HG02884 (cell line): ENCODE measurements around the gene TSPAN1.

Experiments used
- ATAC-seq: cut with Tn5 transposase; IDR thresholded peaks from one replicate; pipeline ENCODE4 v1.9.1; 2021; ENCODE audit warnings: mild to moderate bottlenecking, moderate library complexity; ENCODE audit not compliant: unreplicated experiment

The TSPAN1 gene

DNA sequence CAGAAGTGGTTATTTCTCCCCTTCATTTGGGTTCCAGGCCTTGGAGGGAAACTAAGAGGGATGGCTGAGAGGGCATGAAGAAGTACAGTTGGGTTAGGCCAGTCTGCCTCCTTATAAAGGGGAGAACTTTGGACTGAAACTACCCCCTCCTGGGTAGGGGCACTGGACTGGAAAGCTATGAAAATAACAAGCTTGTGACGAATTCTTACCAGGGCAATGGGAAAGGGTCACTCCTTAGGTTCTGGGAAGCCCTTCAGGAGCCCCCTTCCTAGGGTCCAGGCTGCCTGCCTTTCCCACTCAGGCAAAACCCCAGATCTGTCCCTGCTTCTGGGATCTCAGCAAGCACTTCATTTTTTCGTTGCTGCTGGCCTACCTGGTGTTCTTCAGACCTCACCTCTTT is 11.2 kb downstream of the TSPAN1 start:
- ATAC-seq, result no peak

DNA sequence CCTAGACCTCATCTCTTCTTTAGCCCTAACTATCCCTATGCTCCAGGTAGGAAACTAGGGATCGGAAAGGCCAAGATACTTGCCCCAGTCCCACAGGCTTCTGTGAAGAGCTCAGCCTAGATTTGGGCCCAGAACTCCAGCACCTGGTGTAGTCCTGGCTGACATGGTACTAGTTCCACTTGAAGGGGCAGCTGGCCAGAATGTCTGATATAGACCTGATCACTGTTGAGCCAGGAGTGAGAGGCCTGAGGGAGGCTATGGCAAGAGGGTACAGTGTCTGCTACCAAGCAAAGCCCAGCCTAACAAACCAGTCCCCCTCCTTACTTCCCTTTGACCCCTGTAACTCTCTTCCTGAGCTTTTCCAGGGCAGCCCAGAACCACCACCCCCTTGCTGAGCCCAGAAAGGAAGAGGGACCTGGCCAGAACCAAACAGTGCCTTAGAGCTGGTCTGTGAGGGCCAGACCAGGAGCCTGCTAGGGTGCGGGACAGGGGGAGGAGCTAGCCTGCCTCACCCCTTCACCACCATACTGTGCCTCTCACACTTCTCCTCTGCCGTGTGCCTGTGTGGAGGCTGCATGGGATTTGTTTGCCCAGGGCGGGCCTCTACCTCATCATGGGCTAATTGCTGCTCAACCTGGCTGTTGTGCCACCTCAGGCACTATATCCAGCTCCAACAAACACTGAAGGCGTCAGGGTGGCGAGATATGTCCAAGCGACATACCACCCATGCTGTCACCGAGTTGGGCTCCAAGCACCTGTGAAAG is 12.4 kb downstream of the TSPAN1 start:
- ATAC-seq, result no peak

DNA sequence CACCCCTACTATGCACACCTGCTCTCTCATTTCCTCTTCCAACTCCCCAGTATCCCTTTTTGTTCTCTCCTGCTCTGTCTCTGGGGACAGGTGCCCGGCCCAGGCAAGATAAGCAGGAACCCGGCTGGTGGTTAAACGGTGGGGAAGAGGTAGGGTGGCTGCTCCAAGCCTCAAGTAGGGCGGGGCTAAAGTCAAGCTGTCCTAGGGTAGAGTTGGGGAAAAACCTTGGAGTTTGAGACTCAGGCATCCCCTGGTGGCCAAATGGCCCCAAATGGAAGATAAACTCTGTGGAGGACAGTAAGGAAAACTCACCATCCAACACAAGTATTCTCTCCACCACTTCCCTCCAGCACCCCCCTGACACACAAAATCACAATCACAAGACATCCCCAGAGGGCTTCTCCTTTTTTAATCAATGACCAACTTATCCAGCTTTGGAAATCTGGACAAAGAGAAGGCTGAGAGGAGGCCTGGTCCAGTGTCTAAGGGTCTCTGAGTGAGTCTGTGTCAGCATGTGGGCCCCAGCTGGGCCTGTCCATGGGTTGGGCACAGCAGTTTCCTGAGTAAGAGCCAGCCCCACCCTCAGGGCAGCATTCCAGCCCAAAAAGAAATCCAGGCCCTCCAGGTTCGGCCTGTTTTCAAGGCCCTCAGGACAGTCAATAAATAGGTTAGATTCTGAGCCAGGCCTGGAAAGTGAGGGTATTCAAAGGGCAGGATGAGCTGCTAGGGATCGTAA is 13.6 kb downstream of the TSPAN1 start:
- no peak for ATAC-seq

DNA sequence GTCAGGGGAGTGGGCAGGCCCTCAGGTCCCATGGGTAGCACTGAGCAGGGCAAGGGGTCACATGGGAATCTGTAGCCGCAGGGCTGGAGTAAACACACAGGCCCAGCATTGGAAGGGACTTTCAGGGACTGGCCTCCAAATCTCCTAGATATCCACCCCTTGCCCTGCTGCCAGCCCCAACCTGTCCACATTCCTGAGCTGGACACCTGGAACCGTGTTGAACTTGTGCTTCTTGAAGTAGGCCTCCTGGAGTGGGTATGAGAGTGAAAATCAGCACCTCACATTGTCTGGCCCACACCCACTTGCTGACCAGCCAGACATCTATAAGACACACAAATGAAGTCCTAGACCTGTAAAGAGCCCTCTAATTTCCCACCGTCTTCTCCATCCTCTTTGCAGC is 15.7 kb downstream of the TSPAN1 start:
- ATAC-seq, result no peak

DNA sequence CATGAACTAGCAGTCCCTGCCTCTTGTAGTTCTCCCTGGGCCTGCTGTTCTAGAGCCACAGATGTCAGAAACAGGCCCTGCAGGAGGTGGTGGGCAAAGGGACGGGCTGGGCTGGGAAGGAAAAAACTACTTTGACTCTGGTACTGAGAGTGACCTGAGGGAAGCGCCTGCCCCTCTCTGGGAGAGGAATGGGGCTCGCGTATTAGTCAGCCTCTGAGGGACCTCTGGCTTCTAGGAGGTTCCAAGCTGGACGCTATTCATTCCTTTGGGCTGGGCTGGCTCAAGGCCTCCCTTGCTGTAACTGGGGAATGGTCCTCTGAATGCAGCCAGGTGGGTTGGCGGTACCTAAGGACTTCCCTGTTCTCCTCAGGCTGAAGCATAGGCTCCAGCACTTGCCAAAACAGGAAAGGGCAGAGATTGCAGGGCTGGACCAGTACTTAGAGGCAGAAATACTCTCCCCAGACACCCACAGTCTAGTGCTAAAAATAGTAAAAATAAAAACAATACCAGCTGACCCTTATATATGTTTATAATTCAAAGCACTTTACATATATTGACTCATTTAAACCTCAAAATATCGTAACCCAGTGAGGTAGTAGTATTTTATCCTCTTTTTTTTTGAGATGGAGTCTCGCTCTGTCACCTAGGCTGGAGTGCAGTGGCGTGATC is 16.3 kb downstream of the TSPAN1 start:
- ATAC-seq, result no peak

DNA sequence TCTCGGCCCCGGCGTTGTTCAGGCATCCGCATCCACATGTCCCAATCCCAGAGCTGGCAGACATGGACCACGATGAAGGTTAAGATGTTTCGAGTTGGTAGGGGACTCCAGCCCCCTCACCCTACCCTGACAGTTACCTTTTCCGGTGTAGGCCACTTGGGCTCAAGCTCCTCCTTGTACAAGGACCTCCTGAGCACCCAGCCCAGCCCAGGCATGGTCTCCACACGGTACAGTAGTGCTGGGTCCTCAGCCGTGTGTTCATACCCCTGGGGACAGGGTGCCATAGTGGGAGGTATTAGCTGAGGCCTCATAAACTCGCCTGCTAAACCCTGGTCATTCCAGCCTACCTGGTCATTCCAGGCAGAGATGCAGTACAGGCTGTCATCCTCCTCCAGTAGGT is 17.3 kb downstream of the TSPAN1 start:
- no peak for ATAC-seq

DNA sequence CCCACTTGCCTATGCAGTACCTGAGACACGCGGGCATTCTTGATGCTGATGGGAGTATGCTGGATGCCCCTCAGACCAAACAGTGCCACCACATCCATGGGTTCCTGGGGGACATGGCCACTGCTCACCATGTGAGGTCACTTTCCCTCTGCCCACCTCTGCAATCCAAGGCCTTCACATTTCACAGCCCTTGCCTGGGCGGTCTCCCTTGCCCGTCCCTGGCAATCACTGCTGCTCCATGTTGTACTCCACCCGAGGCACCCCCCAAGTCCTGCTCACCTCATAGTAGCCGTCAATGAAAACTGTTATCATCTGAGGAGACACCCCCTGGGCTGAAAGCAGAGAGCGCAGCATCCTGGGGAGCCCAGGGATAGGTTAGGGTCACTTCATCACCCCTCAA is 18.4 kb downstream of the TSPAN1 start:
- ATAC-seq, result no peak

DNA sequence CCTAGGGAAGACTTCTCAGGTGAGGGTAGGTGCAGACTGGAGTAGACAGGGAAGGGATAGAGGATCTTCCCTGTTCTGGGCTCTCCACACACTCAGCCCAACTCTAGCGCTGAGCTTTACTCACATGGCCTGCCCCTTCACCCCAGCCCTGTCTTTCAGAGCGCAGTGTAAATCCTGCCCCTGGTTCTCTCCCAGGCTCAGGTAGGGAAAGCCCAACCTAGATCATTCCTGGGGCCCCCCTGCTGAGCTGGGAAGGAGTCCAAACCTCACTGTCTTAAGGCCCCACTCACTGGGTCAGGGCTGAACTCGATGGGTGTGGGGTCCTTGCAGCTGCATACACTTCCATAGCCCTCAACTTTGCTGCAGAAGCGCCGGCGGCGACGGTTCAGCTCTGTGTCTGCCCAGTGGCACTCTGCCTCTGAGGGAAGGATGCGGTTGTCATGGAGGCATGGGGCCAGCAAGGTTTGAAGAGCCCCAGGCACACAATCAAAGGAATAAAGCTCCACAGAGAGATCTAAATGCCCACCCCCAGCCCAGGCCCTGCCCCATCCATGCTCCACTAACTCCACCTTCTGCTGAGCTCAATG is 19.2 kb downstream of the TSPAN1 start:
- no peak for ATAC-seq

DNA sequence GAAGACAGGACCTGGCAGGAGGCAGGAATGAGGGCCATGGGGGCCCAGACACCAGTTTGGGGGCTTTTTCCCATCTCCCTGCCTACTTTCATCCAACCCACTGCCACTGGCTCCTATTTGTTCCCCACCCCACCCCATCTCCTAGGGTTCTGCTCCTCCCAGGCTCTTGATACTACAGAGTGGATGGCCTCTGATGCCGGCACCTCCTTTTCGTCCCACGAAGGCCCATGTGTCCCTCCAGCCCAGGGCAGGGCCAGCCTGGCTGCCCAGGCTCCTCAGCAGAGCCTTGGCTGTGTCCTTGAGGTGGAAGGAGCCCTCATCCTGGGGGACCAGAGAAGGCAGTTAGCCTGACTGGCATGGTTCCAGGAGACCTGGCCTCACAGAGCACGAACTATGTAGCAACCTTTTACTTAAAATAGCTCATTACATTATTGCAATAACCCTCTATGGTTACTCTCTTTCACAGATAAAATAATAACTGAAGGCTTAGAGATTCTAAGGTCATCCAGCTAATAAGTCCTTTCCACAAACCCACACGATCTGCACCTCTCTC is 19.8 kb downstream of the TSPAN1 start:
- ATAC-seq, result no peak

DNA sequence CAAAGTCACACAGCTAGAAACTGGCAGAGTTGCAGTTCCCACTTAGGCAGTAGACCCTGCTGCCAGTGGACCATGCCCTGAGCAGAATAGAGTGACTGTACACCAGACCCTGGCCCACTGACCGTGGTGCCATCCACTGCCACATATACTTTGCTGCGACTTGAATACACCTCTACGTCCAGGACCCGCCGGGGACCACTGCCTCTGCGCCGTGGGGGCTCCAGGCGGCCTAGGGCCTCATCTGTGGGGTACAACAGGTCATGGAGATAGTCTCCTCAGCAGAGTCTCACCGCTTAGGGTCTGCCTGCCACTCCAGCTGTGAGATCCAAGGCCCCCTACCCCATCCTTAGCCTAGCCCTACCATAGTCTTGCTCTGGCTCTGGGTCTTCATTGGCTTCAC is 21.7 kb downstream of the TSPAN1 start:
- ATAC-seq, result no peak

DNA sequence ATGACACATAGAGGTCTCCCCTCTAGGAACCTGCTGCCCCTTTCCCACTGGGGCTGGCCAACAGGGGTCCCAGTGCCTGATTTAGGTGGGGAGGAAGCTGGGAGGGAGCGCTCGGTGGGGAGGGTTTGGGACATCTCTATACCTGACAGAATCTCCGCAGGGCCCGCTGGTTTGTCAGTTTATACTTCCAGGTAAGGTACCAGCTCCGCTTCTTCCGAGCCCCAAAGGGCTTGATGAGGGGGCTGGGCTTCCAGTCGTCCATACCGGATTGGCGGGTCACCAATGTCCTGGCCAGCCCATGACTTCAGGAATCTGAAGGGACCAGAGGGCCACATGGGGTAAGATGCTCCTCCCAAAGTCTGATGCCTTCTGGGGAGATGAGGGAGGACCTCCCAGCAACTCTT is 22.7 kb downstream of the TSPAN1 start:
- no peak for ATAC-seq

DNA sequence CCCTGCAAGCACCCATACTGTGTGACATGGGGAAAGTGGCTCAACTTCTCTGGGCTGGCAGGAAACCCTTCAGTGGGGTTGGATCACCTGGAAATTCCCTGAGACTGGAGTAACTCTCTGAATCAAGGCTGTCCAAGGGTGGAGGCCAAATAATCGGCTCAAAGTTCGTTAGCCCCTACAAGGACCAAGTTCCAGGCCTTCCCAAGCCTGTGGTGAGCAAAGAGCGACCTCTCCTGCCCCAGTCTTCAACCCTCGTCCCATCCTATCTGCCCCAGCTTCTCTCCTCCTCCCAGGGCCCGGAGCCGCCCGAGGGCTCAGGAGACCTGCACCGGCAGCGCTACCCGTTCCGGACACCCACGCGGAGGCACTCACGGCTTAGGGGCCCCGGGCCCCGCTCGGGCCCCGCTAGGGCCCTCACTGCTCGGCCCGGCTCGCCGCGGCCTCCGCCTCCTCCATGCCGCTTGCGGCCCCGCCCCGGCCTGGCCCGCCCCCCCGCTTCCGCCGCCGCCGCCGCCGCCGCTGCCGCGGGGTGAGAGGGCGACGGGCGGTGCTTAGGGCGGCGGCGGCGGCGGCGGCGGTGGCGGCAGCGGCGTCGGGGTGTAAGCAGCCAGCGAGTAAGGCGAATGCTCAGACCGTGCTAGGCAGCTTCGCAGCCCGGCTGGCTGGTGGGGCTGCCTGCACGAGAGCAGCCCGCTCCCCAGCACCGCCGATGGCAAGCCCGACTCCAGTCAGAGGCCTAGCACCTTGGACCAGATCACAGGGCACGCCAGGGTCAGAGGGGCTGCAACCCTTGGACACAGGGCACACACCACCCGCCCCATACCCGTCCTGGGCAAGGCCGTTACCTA is 23.3 kb downstream of the TSPAN1 start, which contains the start of gene POMGNT1:
Gene POMGNT1, minus strand, starts transcription at position 471 of the 848 bp plus-strand sequence. CDS start 613 bp downstream, outside the sequence.
- peak; percentile 75 for ATAC-seq

DNA sequence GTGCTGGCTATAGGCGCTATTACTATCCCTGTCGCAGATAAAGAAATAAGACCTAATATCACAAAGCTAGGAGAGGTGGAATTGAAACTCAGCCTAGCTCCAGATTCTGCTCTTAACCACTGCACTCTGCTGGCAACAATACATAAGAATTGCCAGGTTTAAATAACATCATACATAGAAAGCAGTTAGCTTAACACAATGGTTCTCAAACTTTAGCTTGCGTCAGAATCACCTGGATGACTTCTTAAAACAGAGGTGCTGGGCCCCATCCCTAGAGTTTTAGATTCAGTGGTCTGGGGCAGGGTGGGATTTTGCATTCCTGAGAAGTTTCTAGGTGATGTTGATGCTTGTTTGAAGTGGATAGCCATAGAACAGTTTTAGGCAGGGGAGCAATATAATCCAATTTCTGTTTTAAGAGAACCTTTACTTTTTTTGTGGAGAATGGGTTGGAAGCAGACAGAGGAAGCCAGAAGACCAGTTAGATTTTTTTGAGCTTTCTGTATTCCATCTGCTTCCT is 24.4 kb downstream of the TSPAN1 start:
- ATAC-seq, result no peak

DNA sequence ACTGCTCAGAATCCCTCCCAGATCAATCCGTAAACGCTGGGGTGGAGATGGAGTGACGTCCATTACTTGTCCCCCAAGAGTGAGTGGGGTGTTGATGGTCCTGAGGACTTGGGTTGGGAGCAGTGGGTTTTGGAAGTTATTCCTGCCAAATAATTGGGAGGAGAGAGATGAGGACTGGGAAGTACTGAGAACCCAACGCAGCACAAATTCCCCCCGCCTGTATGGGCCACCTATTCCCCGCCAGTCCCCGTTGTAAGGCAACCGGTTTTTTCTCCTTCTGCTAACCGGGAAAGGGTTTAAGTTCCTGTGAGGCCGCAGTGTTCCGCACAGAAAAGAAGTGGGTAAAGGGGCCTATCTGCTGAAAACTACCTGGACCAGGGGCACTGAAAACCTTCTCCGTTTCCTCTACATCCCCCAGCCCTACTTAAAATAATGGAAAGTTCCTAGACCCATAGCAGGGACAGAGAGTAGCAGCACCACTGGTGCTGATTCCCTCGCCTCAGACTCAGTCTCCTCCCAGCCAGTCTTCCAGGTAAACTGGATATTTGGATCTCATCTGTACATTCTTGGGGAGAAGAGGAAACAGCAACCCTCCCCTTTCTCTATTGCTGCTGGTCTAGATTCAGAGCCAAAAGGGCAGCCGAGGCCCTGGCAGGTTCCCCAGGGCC is 29.0 kb downstream of the TSPAN1 start:
- no peak for ATAC-seq

DNA sequence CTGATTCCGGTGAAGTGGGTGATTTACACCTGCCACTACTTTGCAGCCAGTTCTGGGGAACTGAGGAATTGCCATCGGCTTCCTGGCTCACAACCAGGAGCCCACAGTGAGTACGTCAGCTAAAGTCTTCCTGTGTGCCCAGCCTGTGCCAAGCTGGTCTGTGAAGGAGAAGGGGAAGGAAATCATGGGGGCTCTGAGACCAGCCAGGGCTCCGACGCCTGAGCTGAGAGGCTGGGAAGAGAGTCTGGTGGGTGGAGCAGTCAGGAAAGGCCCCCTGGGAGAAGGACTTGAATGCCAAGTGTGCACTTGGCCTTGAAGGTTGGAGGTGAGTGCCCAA is 29.5 kb downstream of the TSPAN1 start:
- ATAC-seq, result no peak

DNA sequence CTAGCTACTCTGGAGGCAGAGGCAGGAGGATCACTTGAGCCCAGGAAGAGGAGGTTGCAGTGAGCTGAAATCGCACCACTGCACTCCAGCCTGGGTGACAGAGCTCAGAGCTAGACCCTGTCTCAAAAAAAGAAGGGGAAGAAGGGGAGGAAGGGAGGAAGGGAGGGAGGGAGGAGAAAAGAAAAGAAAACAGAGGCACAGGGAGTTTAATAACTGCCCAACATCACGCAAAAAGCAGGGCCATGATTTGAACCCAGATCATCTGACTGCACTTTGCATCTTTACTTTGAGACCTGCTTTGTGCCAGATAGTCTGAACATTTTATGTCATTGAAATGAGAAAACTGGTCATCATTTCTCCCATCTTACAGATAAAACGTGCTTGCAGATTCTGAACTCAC is 30.3 kb downstream of the TSPAN1 start:
- ATAC-seq, result no peak

DNA sequence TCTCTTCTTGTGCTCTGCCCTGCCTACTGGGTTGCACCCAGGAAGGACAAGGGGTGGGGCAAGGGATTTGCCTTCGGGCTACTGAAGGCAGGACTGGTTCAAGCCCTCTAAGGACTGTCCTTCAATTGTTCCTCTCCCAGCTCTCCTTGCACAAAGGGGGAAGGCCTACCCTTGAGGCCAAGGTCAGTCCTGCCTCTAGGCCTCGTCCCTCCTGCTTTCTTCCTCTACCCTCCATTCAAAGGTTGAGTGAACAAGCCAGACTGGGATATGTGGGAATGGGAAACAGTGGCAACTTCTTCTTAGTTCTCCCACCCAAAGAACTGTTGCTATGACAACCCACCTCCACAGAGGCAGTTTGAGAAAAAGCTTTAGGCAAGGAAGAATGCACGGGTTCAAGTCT is 30.9 kb downstream of the TSPAN1 start:
- ATAC-seq, result no peak

DNA sequence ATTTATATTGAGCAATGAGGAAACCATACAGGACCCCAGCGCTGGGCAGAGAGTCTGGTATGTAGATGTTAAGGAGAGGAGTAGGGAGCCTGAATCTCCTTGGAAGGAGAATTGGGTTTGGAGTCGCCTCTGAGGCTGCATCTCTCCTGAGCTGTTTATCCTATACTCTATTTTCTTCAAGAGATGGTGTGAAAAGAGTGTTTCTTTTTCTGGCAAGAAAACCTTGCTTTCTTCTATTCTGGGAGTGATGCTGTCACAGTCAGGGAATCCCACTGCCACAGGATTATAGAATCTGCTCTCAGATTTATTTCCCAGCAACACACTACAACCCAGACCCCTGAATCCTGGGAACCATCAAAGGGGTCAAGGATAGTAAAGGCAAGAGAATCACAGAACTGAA is 31.5 kb downstream of the TSPAN1 start:
- no peak for ATAC-seq

DNA sequence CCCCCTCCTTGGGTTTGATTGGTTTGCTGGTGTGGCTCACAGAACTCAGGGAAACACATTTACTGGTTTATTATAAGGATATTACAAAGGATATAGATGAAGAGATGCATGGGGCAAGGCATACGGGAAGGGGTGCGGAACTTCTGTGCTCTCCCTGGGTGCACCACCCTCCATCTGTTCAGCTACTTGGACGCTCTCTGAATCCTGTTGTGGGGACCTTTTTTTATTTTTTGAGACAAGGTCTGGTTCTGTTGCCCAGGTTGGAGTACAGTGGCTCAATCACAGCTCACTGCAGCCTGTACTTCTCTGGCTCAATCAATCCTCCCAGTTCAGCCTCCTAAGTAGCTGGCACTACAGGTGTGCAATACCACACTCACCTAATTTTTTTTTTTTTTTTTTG is 35.7 kb downstream of the TSPAN1 start:
- no peak for ATAC-seq

DNA sequence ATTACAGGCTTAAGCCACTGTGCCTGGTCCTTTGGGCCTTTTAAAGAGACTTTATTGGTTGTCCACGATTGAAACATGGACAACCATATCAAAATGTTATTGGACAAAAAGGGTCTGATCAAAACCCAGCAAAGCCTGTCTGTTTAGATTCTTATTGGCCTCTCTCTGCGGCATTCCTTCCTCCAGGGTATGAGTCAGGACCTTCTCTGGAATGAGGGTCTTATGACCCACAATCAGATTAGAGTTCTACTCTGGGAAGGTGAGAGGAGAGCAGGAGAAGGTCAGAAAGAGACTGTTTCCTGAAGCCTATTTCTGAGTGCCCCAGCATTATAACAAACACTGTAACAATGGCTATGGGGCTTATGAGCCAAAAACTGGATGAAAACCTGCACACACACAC is 36.2 kb downstream of the TSPAN1 start:
- ATAC-seq, result no peak
